K562 (cell line): Measurements from ENCODE around the gene ITPKA.

Experiments used
- CTCF ChIP-seq, 3 experiments: IDR thresholded peaks in 2 of 3; conservative IDR thresholded peaks in 1 of 3; 2 replicates each; pipeline ENCODE4 v1.5.1; 2011 to 2012; ENCODE audit warnings: low read length in 3 of 3, mild to moderate bottlenecking in 3 of 3, control low read depth in 2 of 3, improper control_type of control experiment in 1 of 3, inconsistent platforms in 1 of 3, low read depth in 1 of 3, mixed read lengths in 1 of 3, moderate library complexity in 1 of 3; ENCODE audit not compliant: insufficient read depth in 2 of 3
- ETS1 ChIP-seq: conservative IDR thresholded peaks from 2 replicates; pipeline ENCODE4 v1.6.1; 2011; ENCODE audit warnings: low read depth, mild to moderate bottlenecking, low read length; ENCODE audit not compliant: control insufficient read depth
- FOXJ3 ChIP-seq: sonication (generic); formaldehyde crosslinking; IDR thresholded peaks from 2 replicates; pipeline ENCODE4 v1.4.0; 2020; ENCODE audit warnings: mild to moderate bottlenecking, missing genetic modification reagents
- FOXP4 ChIP-seq: sonication (generic); formaldehyde crosslinking; IDR thresholded peaks from 2 replicates; pipeline ENCODE4 v1.8.0; 2022; ENCODE audit warnings: mild to moderate bottlenecking, missing genetic modification reagents, borderline replicate concordance
- MLLT1 ChIP-seq, 2 experiments: fragments of 450-650 bp; IDR thresholded peaks; 2 replicates each; pipeline ENCODE4 v1.6.1; 2016
- MTF1 ChIP-seq: fragments of 250-450 bp; sonication (Bioruptor Pico); IDR thresholded peaks from 2 replicates; pipeline ENCODE4 v1.9.0; 2021; ENCODE audit warnings: moderate library complexity, mild to moderate bottlenecking, inconsistent platforms, borderline replicate concordance
- MYNN ChIP-seq, 2 experiments: sonication (generic); formaldehyde crosslinking in 1 of 2; IDR thresholded peaks; 2 replicates each; pipeline versions ENCODE4 v1.5.0 to v1.6.1; 2016 to 2020; ENCODE audit warnings: antibody characterized with exemption in 1 of 2, missing genetic modification reagents in 1 of 2
- NKRF ChIP-seq: fragments of 450-650 bp; IDR thresholded peaks from 2 replicates; pipeline ENCODE4 v1.6.1; 2016; ENCODE audit warnings: borderline replicate concordance
- POLR2A ChIP-seq: fragments of 450-650 bp; conservative IDR thresholded peaks from 2 replicates; pipeline ENCODE4 v1.6.1; 2016
- RAD51 ChIP-seq: fragments of 450-650 bp; IDR thresholded peaks from 2 replicates; pipeline ENCODE4 v1.7.1; 2016; ENCODE audit warnings: low read depth, mild to moderate bottlenecking, borderline replicate concordance
- RCOR1 ChIP-seq, 2 experiments: IDR thresholded peaks; 2 replicates each; pipeline ENCODE4 v1.6.1; 2012; ENCODE audit warnings: low read depth in 2 of 2, low read length in 2 of 2, borderline replicate concordance in 1 of 2, improper control_type of control experiment in 1 of 2
- UBTF ChIP-seq, 2 experiments: IDR thresholded peaks; 2 replicates each; pipeline ENCODE4 v1.6.1; 2012; ENCODE audit warnings: improper control_type of control experiment in 2 of 2, low read depth in 2 of 2, low read length in 2 of 2, borderline replicate concordance in 1 of 2
- ZNF184 ChIP-seq: sonication (generic); formaldehyde crosslinking; IDR thresholded peaks from 2 replicates; pipeline ENCODE4 v1.5.0; 2020; ENCODE audit warnings: missing genetic modification reagents

- TF ChIP-seq FOXP4 (no peak), CTCF (IDR thresholded peaks at IDR 0.05 in 2 of 3, conservative IDR thresholded peaks at IDR 0.05 in 1 of 3; ENCODE audit: insufficient read depth in 2 of 3, low read depth in 1 of 3, low read length in 3 of 3) (no peak), FOXJ3 (CRISPR knock-in tag) (no peak), ZNF184 (CRISPR knock-in tag) (no peak), RCOR1 (IDR thresholded peaks at IDR 0.05; ENCODE audit: borderline replicate concordance in 1 of 2, low read depth in 2 of 2, low read length in 2 of 2) (no peak), MTF1 (CRISPR knock-in tag) (no peak), POLR2A (no peak), ETS1 (no peak), RAD51 (no peak), MLLT1 (IDR thresholded peaks at IDR 0.05) (0 out of 4 replicates have a peak, but pooled peaks of 1 of the 2 experiments have one; percentile 38), NKRF (no peak), MYNN (IDR thresholded peaks at IDR 0.05) (no peak), MYNN (CRISPR knock-in tag; IDR thresholded peaks at IDR 0.05) (no peak), UBTF (IDR thresholded peaks at IDR 0.05; ENCODE audit: borderline replicate concordance in 1 of 2, low read depth in 2 of 2, low read length in 2 of 2) (no peak)
Measured at GRCh38 chr15:41487802-41488201, 5.9 kb upstream of the ITPKA start.
